ENCODE measurements around the gene FLVCR2. TPM values are rescaled to one million over a fixed set of nuclear protein-coding genes. Genes with fewer than 3 reads are reported as not detected.

FLVCR2 gene
- total RNA-seq, 1 experiment from 2014 or later, result 6.6 TPM

GRCh38 chr14:75572104-75572503, 6.3 kb upstream of the FLVCR2 start:
- no peak for TF ChIP-seq ZNF512 (CRISPR knock-in tag; IDR thresholded peaks at IDR 0.05; ENCODE audit: borderline replicate concordance)
- TF ChIP-seq PRDM15 (CRISPR knock-in tag; IDR thresholded peaks at IDR 0.05), result no peak
- TF ChIP-seq FOXP4 (CRISPR knock-in tag; IDR thresholded peaks at IDR 0.05), result no peak
- TF ChIP-seq AFF4 (CRISPR knock-in tag; IDR thresholded peaks at IDR 0.05; ENCODE audit: borderline replicate concordance), result no peak
- TF ChIP-seq STAT6 (CRISPR knock-in tag; conservative IDR thresholded peaks at IDR 0.05; ENCODE audit: low read depth), result no peak
- TF ChIP-seq RORB (CRISPR knock-in tag; IDR thresholded peaks at IDR 0.05), result no peak
- TF ChIP-seq MAX (CRISPR knock-in tag; IDR thresholded peaks at IDR 0.05), result no peak
- no peak for TF ChIP-seq JUN (CRISPR knock-in tag; IDR thresholded peaks at IDR 0.05)
- no peak for TF ChIP-seq ATF3 (CRISPR knock-in tag; conservative IDR thresholded peaks at IDR 0.05)
- TF ChIP-seq NFATC4 (CRISPR knock-in tag; IDR thresholded peaks at IDR 0.05), result no peak
- no peak for TF ChIP-seq ZNF425 (CRISPR knock-in tag; conservative IDR thresholded peaks at IDR 0.05)
- no peak for TF ChIP-seq ZNF219 (CRISPR knock-in tag; IDR thresholded peaks at IDR 0.05; ENCODE audit: borderline replicate concordance)
- TF ChIP-seq ZNF263 (CRISPR knock-in tag; IDR thresholded peaks at IDR 0.05; ENCODE audit: low read depth), result no peak
- TF ChIP-seq NR2C2 (CRISPR knock-in tag; IDR thresholded peaks at IDR 0.05), result no peak
- TF ChIP-seq ELF4 (CRISPR knock-in tag; IDR thresholded peaks at IDR 0.05; ENCODE audit: low read depth), result no peak
- Mint-ChIP-seq H3K4me1 (peaks cover 5% of the 10 kb centered on the region; the same call in 1 of the 2 replicates), H3K27me3 (ENCODE audit: low read depth) (peaks cover 2% of the 10 kb centered on the region; the same call in 1 of the 2 replicates), H3K4me3 (no peak overlapping the region), H3K9me3 (no peaks in the 10 kb centered on the region), H3K36me3 (no peaks in the 10 kb centered on the region), H3K27ac (no peak overlapping the region)
- ChIA-PET POLR2A (no interaction called here), CTCF (interaction anchor here (1.3 to 3.0 kb wide), 6 partner anchors 11 to 411 kb away, joined by 3 to 9 read pairs (median 5); no protein-coding TSS in a partner anchor)
- DNase-seq (ENCODE audit: low spot score), result no peak
- no peak for ATAC-seq
